Gastrocnemius medialis (tissue), 4 donors: ENCODE data around the gene C20orf202. TPM values are rescaled to one million over a fixed set of nuclear protein-coding genes. Genes with fewer than 3 reads are reported as not detected.

Source experiments
- ATAC-seq, 2 donors: fragments of 150-250 bp; one replicate each; pipeline ENCODE4 v1.9.1; 2016
- DNase-seq, 2 donors: peaks; one replicate each; pipeline ENCODE4 v3.0.0-alpha.2; 2019
- H3K27ac ChIP-seq, 4 donors: fragments of 200-600 bp; sonication (generic); 1 replicate in 1 of 4; 2 replicates in 3 of 4; pipeline ENCODE4 v1.5.1; 2016 to 2018; ENCODE audit warnings: mild to moderate bottlenecking in 2 of 4, moderate library complexity in 1 of 4
- H3K27me3 ChIP-seq, 3 donors: fragments of 200-600 bp; sonication (generic) in 2 of 3; 1 replicate in 1 of 3; 2 replicates in 2 of 3; pipeline versions ENCODE4 v1.5.1 to v1.6.0; 2016 to 2019; ENCODE audit warnings: mild to moderate bottlenecking in 1 of 3, moderate library complexity in 1 of 3
- H3K36me3 ChIP-seq, 2 donors: fragments of 200-600 bp; sonication (generic) in 1 of 2; one replicate each; pipeline ENCODE4 v1.5.1; 2017 to 2018
- H3K4me1 ChIP-seq, 2 donors: fragments of 200-600 bp; sonication (generic) in 1 of 2; one replicate each; pipeline ENCODE4 v1.5.1; 2016 to 2017; ENCODE audit warnings: mild to moderate bottlenecking in 2 of 2
- H3K4me3 ChIP-seq, 4 donors: fragments of 200-600 bp; sonication (generic) in 3 of 4; 1 replicate in 1 of 4; 2 replicates in 3 of 4; pipeline ENCODE4 v1.5.1; 2016 to 2019; ENCODE audit warnings: mild to moderate bottlenecking in 2 of 4
- H3K9me3 ChIP-seq, 3 donors: fragments of 200-600 bp; sonication (generic) in 2 of 3; 1 replicate in 1 of 3; 2 replicates in 2 of 3; pipeline ENCODE4 v1.5.1; 2016 to 2019
- CTCF ChIP-seq, 5 experiments: fragments of 450-650 bp in 3 of 5; fragments of 200-600 bp in 2 of 5; sonication (generic) in 2 of 5; IDR thresholded peaks in 4 of 5; conservative IDR thresholded peaks in 1 of 5; 1 replicate in 4 of 5; 2 replicates in 1 of 5; pipeline ENCODE4 v1.5.1; 2016 to 2019; ENCODE audit warnings: antibody characterized with exemption in 5 of 5, mild to moderate bottlenecking in 3 of 5, moderate library complexity in 3 of 5
- POLR2A ChIP-seq, 2 donors: fragments of 450-650 bp; IDR thresholded peaks; one replicate each; pipeline ENCODE4 v1.6.1; 2017; ENCODE audit warnings: antibody characterized with exemption in 2 of 2, mild to moderate bottlenecking in 2 of 2, moderate library complexity in 2 of 2
- in situ Hi-C, 4 donors: fragments of 200-750 bp; cut with MboI; loops; one replicate each; pipeline versions ENCODE4 v1.15.0 to v1.8.0; 2017; ENCODE audit warnings: low sequenced_read_pairs in 4 of 4
- intact Hi-C: fragments of 100-400 bp; cut with DNase I; formaldehyde crosslinking; loops from one replicate; pipeline ENCODE4 v1.15.1; 2023; ENCODE audit warnings: low total_unique reads
- total RNA-seq, 4 donors: library from RNA; depleted of rRNA; stranded (reverse); fragments of >200 nt; gene quantifications; one replicate each; pipeline versions ENCODE4 v1.1.0 to v1.2.3, GENCODE V29; 2016

The C20orf202 gene
- total RNA-seq, 4 donors from 2014 or later, result 0.24 TPM; not detected in 3

- peaks cover 2 to 51% of the 10 kb centered on the region in 2 donors for H3K36me3 ChIP-seq
- H3K4me3 ChIP-seq, result no peak overlapping the region
- ATAC-seq (no peak), DNase-seq (no peak)
- no peaks in the 10 kb centered on the region for H3K9me3 ChIP-seq
- H3K4me1 ChIP-seq, result peaks cover 0 to 8% of the 10 kb centered on the region in 2 donors
- TF ChIP-seq POLR2A (IDR thresholded peaks at IDR 0.05) (no peak), CTCF (IDR thresholded peaks at IDR 0.05 in 4 of 5, conservative IDR thresholded peaks at IDR 0.05 in 1 of 5) (no peak)
- no peak overlapping the region for H3K27ac ChIP-seq
- H3K27me3 ChIP-seq, result no peaks in the 10 kb centered on the region
- in situ Hi-C loops, result no loop called here
- intact Hi-C loops, result no loop called here
Observed at GRCh38 chr20:1160496-1160895, 42.8 kb upstream of the C20orf202 start.

- Histone ChIP-seq H3K4me3 (no peak overlapping the region), H3K27me3 (no peaks in the 10 kb centered on the region), H3K27ac (no peak overlapping the region), H3K4me1 (peaks cover 0 to 8% of the 10 kb centered on the region in 2 donors), H3K9me3 (no peaks in the 10 kb centered on the region), H3K36me3 (peaks cover 2 to 55% of the 10 kb centered on the region in 2 donors)
- in situ Hi-C loops (no loop called here), intact Hi-C loops (no loop called here)
- TF ChIP-seq CTCF (IDR thresholded peaks at IDR 0.05 in 4 of 5, conservative IDR thresholded peaks at IDR 0.05 in 1 of 5) (no peak), POLR2A (IDR thresholded peaks at IDR 0.05) (no peak)
- ATAC-seq (no peak), DNase-seq (no peak)
Observed at GRCh38 chr20:1160991-1161390, 42.3 kb upstream of the C20orf202 start.

GRCh38 chr20:1163105-1163504, 40.1 kb upstream of the C20orf202 start:
- H3K9me3 ChIP-seq, result no peaks in the 10 kb centered on the region
- peaks cover 0 to 8% of the 10 kb centered on the region in 2 donors for H3K4me1 ChIP-seq
- no peak overlapping the region for H3K27ac ChIP-seq
- TF ChIP-seq POLR2A (IDR thresholded peaks at IDR 0.05), result no peak
- TF ChIP-seq CTCF (IDR thresholded peaks at IDR 0.05 in 4 of 5, conservative IDR thresholded peaks at IDR 0.05 in 1 of 5), result no peak
- no peaks in the 10 kb centered on the region for H3K27me3 ChIP-seq
- intact Hi-C loops, result no loop called here
- DNase-seq (no peak), ATAC-seq (no peak)
- H3K4me3 ChIP-seq, result no peak overlapping the region
- H3K36me3 ChIP-seq, result peaks cover 2 to 75% of the 10 kb centered on the region in 2 donors
- in situ Hi-C loops, result no loop called here

- Histone ChIP-seq H3K36me3 (peaks cover 2 to 81% of the 10 kb centered on the region in 2 donors), H3K4me3 (no peak overlapping the region), H3K4me1 (peaks cover 0 to 8% of the 10 kb centered on the region in 2 donors), H3K9me3 (no peaks in the 10 kb centered on the region), H3K27me3 (no peaks in the 10 kb centered on the region), H3K27ac (no peak overlapping the region)
- intact Hi-C loops, result no loop called here
- DNase-seq (no peak), ATAC-seq (no peak)
- TF ChIP-seq CTCF (IDR thresholded peaks at IDR 0.05 in 4 of 5, conservative IDR thresholded peaks at IDR 0.05 in 1 of 5), result no peak
- TF ChIP-seq POLR2A (IDR thresholded peaks at IDR 0.05), result no peak
- in situ Hi-C loops, result no loop called here
Observed at GRCh38 chr20:1163653-1164052, 39.6 kb upstream of the C20orf202 start.

- intact Hi-C loops, result loop anchor here (1.0 kb wide), 1 partner anchor 15 kb away; no protein-coding TSS in a partner anchor
- Histone ChIP-seq H3K27ac (no peak overlapping the region), H3K27me3 (no peaks in the 10 kb centered on the region), H3K4me1 (peaks cover 0 to 8% of the 10 kb centered on the region in 2 donors), H3K9me3 (no peaks in the 10 kb centered on the region), H3K4me3 (no peak overlapping the region), H3K36me3 (peaks cover 2 to 90% of the 10 kb centered on the region in 2 donors)
- TF ChIP-seq CTCF (IDR thresholded peaks at IDR 0.05 in 4 of 5, conservative IDR thresholded peaks at IDR 0.05 in 1 of 5) (no peak), POLR2A (IDR thresholded peaks at IDR 0.05) (no peak)
- in situ Hi-C loops, result no loop called here
- ATAC-seq (no peak), DNase-seq (no peak)
Observed at GRCh38 chr20:1164871-1165270, 38.4 kb upstream of the C20orf202 start.
